GM12878 (cell line): ENCODE measurements around the gene MGAT4B. TPM values are rescaled to one million over a fixed set of nuclear protein-coding genes. Genes with fewer than 3 reads are reported as not detected.

Experiments used
- ATAC-seq: fragments of 200-7000 bp; cut with Tn5 transposase; 3 replicates; pipeline ENCODE4 v1.9.1; 2020; ENCODE audit warnings: mild to moderate bottlenecking, moderate library complexity
- BruUV-seq: library from RNA; stranded (reverse); fragments of 400-500 nt; replicated peaks from 2 replicates; lab custom pipeline; 2021; lab: Mats Ljungman, UMichigan
- CTCF ChIA-PET: fragments of 300-600 bp; sonication (Branson Sonifier 250); formaldehyde crosslinking; extraction: SDS; loops from one replicate; lab custom pipeline; 2021; ENCODE audit warnings: inconsistent platforms; lab: Yijun Ruan, JAX
- POLR2A ChIA-PET: fragments of 350-600 bp; formaldehyde crosslinking; extraction: SDS; loops from one replicate; lab custom pipeline; 2021; ENCODE audit warnings: inconsistent platforms; lab: Charles Lee
- RAD21 ChIA-PET: fragments of 300-600 bp; sonication (Branson Sonifier 250); formaldehyde crosslinking; loops from one replicate; lab custom pipeline; 2023; ENCODE audit warnings: antibody characterized with exemption; ENCODE audit not compliant: unreplicated experiment; lab: Charles Lee
- SMC1A ChIA-PET: fragments of 300-600 bp; sonication (Branson Sonifier 250); formaldehyde crosslinking; loops from one replicate; lab custom pipeline; 2023; ENCODE audit not compliant: unreplicated experiment, uncharacterized antibody; lab: Charles Lee
- DNase-seq: peaks from one replicate; pipeline ENCODE4 v3.0.0-alpha.2; 2011; ENCODE audit warnings: low read depth, low spot score
- FAIRE-seq: peaks from 3 replicates; lab custom pipeline; 2011; peaks lifted over from hg19 to GRCh38; lab: Jason Lieb, UNC
- H2AFZ ChIP-seq: 2 replicates; pipeline ENCODE4 v1.6.0; 2011; ENCODE audit warnings: low read depth, low read length, control low read depth; ENCODE audit not compliant: control insufficient read depth
- H3K27ac ChIP-seq: 2 replicates; pipeline ENCODE4 v1.5.1; 2011; ENCODE audit warnings: control low read depth; ENCODE audit not compliant: control insufficient read depth, insufficient read depth
- H3K27me3 ChIP-seq, 2 experiments: replicated peaks in 1 of 2; 2 replicates each; pipeline versions ENCODE4 v1.6.0 to v1.6.1; 2011; ENCODE audit warnings: low read length in 1 of 2; ENCODE audit not compliant: control insufficient read depth in 2 of 2, insufficient read depth in 2 of 2
- H3K36me3 ChIP-seq, 2 experiments: 2 replicates each; pipeline ENCODE4 v1.5.1; 2011; ENCODE audit warnings: low read length in 1 of 2; ENCODE audit not compliant: control insufficient read depth in 2 of 2, insufficient read depth in 2 of 2
- H3K4me1 ChIP-seq: 2 replicates; pipeline ENCODE4 v1.6.1; 2011; ENCODE audit warnings: mild to moderate bottlenecking, low read length, moderate library complexity, mixed read lengths; ENCODE audit not compliant: control insufficient read depth, insufficient read depth
- H3K4me2 ChIP-seq: 2 replicates; pipeline ENCODE4 v1.6.0; 2011; ENCODE audit warnings: control low read depth; ENCODE audit not compliant: control insufficient read depth, insufficient read depth
- H3K4me3 ChIP-seq: fragments of 200-600 bp; sonication (generic); 2 replicates; pipeline ENCODE4 v1.5.1; 2016
- H3K79me2 ChIP-seq: 2 replicates; pipeline ENCODE4 v1.6.0; 2011; ENCODE audit warnings: low read length; ENCODE audit not compliant: control insufficient read depth, insufficient read depth
- H3K9ac ChIP-seq: 2 replicates; pipeline ENCODE4 v1.8.0; 2011; ENCODE audit warnings: low read length, control low read depth, mixed read lengths; ENCODE audit not compliant: control insufficient read depth, insufficient read depth
- H3K9me3 ChIP-seq: replicated peaks from 3 replicates; pipeline ENCODE4 v1.5.1; 2011; ENCODE audit warnings: mild to moderate bottlenecking, low read length; ENCODE audit not compliant: control insufficient read depth, insufficient read depth
- H4K20me1 ChIP-seq: 2 replicates; pipeline ENCODE4 v1.6.0; 2011; ENCODE audit not compliant: control insufficient read depth, insufficient read depth
- POLR2A ChIP-seq: IDR thresholded peaks from 2 replicates; pipeline ENCODE4 v1.6.1; 2011; ENCODE audit warnings: low read depth, mild to moderate bottlenecking, low read length
- STAT3 ChIP-seq: IDR thresholded peaks from 2 replicates; pipeline ENCODE4 v1.6.1; 2011; ENCODE audit warnings: low read depth, low read length, improper control_type of control experiment
- USF1 ChIP-seq: IDR thresholded peaks from 2 replicates; pipeline ENCODE4 v1.6.1; 2011; ENCODE audit warnings: borderline replicate concordance, low read depth, mild to moderate bottlenecking, moderate library complexity, mixed read lengths, low read length; ENCODE audit not compliant: insufficient read depth; ENCODE audit errors: extremely low read length
- ZBTB33 ChIP-seq: fragments of 450-650 bp; IDR thresholded peaks from 2 replicates; pipeline ENCODE4 v1.6.1; 2017; ENCODE audit warnings: mild to moderate bottlenecking
- WGBS: methylation state at CpG from one replicate; pipeline ENCODE4 v1.1.6; 2016; ENCODE audit warnings: low lambda C conversion rate; ENCODE audit not compliant: insufficient replicate concordance, insufficient coverage; ENCODE audit errors: missing lambda C conversion rate; 5-methylcytosine and 5-hydroxymethylcytosine counted together
- in situ Hi-C: fragments of 300-500 bp; cut with MboI; formaldehyde crosslinking; loops from 9 replicates; pipeline ENCODE4 v1.14.3; 2018; ENCODE audit warnings: mixed read lengths
- intact Hi-C: fragments of 100-400 bp; cut with micrococcal nuclease; formaldehyde crosslinking; loops from one replicate; pipeline ENCODE4 v1.14.2; 2022; ENCODE audit not compliant: unreplicated experiment
- polyA plus RNA-seq, 11 experiments: library from polyadenylated mRNA; depleted of rRNA in 4 of 11; unstranded in 6 of 11; stranded (reverse) in 5 of 11; fragments of >200 nt; fragmentation: Nextera tagmentation in 4 of 11; fragmentation: Illumina TruSeq in 1 of 11; extraction: Ambion mirVana in 4 of 11; extraction: Trizol in 1 of 11; gene quantifications; 1 replicate in 1 of 11; 2 replicates in 10 of 11; pipeline versions ENCODE4 v1.2.1 to v1.2.3, GENCODE V29; 2011 to 2016; ENCODE audit warnings: inconsistent platforms in 2 of 11, missing spikeins in 2 of 11, low read depth in 1 of 11
- total RNA-seq, 4 experiments: library from RNA; depleted of rRNA in 3 of 4; stranded (reverse); fragments of >200 nt in 3 of 4; fragmentation: Illumina TruSeq in 1 of 4; extraction: Trizol in 1 of 4; gene quantifications; 2 replicates each; pipeline versions ENCODE4 v1.2.1 to v1.2.3, GENCODE V29; 2013 to 2021

Gene MGAT4B
- total and polyA plus RNA-seq, 10 of the 15 experiments (the other 5 are each of a cell fraction or from before 2014, with no cell fraction given): 0.60 to 82.5 (median 34.4) TPM; not detected in 1

- RAD21 ChIA-PET: no interaction called here
- peaks cover 22% of the 10 kb centered on the region for H3K79me2 ChIP-seq
- no peak overlapping the region for H3K4me3 ChIP-seq
- H3K4me2 ChIP-seq: no peak overlapping the region
- SMC1A ChIA-PET: no interaction called here
- no peak for FAIRE-seq
- H3K9ac ChIP-seq: no peak overlapping the region
- no peak overlapping the region for H2AFZ ChIP-seq
- no TSS peak for BruUV-seq
- POLR2A ChIA-PET: no interaction called here
- 78% methylated on average over 10 of the region's 12 CpGs for WGBS
- peaks cover 16% of the 10 kb centered on the region for H3K4me1 ChIP-seq
- no peaks in the 10 kb centered on the region for H4K20me1 ChIP-seq
- CTCF ChIA-PET: interaction anchor here (1.0 to 3.2 kb wide), 5 partner anchors 20 to 108 kb away, joined by 3 to 19 read pairs (median 9); partner anchors contain the start of genes MRNIP and SQSTM1
- peaks cover 0 to 13% of the 10 kb centered on the region in 2 experiments; a peak in 2 of 4 replicates for H3K36me3 ChIP-seq
- H3K27ac ChIP-seq: no peak overlapping the region
- no peaks in the 10 kb centered on the region for H3K9me3 ChIP-seq
- DNase-seq: no peak
- H3K27me3 ChIP-seq: no peaks in the 10 kb centered on the region
- intact Hi-C loops: loop anchor here (2.0 kb wide), 1 partner anchor 290 kb away; no protein-coding TSS in a partner anchor
- ATAC-seq: no peak
- no peak for TF ChIP-seq USF1
- in situ Hi-C loops: loop anchor here (5.0 to 25.0 kb wide), 2 partner anchors 112 to 1012 kb away; partner anchors contain the start of gene MGAT1
Observed at GRCh38 chr5:179800696-179801201, 5.9 kb downstream of the MGAT4B start.

GRCh38 chr5:179800071-179800695 is 6.5 kb downstream of the MGAT4B start:
- H3K79me2 ChIP-seq: peaks cover 16% of the 10 kb centered on the region
- ChIA-PET CTCF (interaction anchor here (3.1 to 3.2 kb wide), 2 partner anchors 57 to 106 kb away, joined by 13 to 19 read pairs; partner anchors contain the start of gene MRNIP), RAD21 (no interaction called here)
- no peaks in the 10 kb centered on the region for H3K9me3 ChIP-seq
- in situ Hi-C loops: loop anchor here (5.0 to 25.0 kb wide), 2 partner anchors 112 to 1012 kb away; partner anchors contain the start of gene MGAT1
- H3K36me3 ChIP-seq: peaks cover 0 to 13% of the 10 kb centered on the region in 2 experiments; a peak in 2 of 4 replicates
- H3K4me3 ChIP-seq: no peak overlapping the region
- H3K4me1 ChIP-seq: peaks cover 19% of the 10 kb centered on the region
- TF ChIP-seq ZBTB33: no peak
- TF ChIP-seq STAT3: no peak
- TF ChIP-seq POLR2A: peak; percentile 0; the same call in 1 of the 2 replicates
- TF ChIP-seq, all 136 proteins: peak for 1
- ChIA-PET SMC1A (no interaction called here), POLR2A (no interaction called here)
- Histone ChIP-seq H4K20me1 (no peaks in the 10 kb centered on the region), H3K27me3 (no peaks in the 10 kb centered on the region), H2AFZ (no peak overlapping the region), H3K9ac (no peak overlapping the region), H3K27ac (no peak overlapping the region), H3K4me2 (no peak overlapping the region)
- 85% methylated on average over 21 of the region's 21 CpGs for WGBS
- BruUV-seq: no TSS peak
- intact Hi-C loops: loop anchor here (2.0 kb wide), 1 partner anchor 291 kb away; no protein-coding TSS in a partner anchor
- no peak for FAIRE-seq
- ATAC-seq: no peak
- DNase-seq: no peak
